ENCODE measurements around the gene TENT5D.
"Not testable (repeated sequence)": the region's sequence is repeated elsewhere in the genome, so short reads cannot be mapped to it uniquely, and the experiment has no call there.

The TENT5D gene

DNA sequence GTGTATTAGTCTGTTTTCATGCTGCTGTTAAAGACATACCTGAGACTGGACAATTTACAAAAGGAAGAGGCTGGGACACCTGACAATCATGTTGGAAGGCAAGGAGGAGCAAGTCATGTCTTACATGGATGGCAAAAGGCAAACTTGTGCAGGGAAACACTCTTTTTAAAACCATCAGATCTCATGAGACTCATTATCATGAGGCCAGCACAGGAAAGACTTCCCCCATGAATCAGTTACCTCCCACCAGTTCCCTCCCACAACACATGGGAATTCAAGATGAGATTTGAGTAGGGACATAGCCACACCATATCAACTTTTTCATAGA lies 11.2 kb downstream of the TENT5D start:
- no peak for DNase-seq (ENCODE audit: low read depth, low spot score)
- H3K4me3 ChIP-seq (ENCODE audit: low read depth, low read length): no peak overlapping the region
- ChIA-PET POLR2A (no interaction called here), CTCF (no interaction called here)
- TF ChIP-seq, protein P1, sequence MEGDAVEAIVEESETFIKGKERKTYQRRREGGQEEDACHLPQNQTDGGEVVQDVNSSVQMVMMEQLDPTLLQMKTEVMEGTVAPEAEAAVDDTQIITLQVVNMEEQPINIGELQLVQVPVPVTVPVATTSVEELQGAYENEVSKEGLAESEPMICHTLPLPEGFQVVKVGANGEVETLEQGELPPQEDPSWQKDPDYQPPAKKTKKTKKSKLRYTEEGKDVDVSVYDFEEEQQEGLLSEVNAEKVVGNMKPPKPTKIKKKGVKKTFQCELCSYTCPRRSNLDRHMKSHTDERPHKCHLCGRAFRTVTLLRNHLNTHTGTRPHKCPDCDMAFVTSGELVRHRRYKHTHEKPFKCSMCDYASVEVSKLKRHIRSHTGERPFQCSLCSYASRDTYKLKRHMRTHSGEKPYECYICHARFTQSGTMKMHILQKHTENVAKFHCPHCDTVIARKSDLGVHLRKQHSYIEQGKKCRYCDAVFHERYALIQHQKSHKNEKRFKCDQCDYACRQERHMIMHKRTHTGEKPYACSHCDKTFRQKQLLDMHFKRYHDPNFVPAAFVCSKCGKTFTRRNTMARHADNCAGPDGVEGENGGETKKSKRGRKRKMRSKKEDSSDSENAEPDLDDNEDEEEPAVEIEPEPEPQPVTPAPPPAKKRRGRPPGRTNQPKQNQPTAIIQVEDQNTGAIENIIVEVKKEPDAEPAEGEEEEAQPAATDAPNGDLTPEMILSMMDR (IDR thresholded peaks at IDR 0.05; ENCODE audit: insufficient read depth, low read length, missing control alignments): no peak

DNA sequence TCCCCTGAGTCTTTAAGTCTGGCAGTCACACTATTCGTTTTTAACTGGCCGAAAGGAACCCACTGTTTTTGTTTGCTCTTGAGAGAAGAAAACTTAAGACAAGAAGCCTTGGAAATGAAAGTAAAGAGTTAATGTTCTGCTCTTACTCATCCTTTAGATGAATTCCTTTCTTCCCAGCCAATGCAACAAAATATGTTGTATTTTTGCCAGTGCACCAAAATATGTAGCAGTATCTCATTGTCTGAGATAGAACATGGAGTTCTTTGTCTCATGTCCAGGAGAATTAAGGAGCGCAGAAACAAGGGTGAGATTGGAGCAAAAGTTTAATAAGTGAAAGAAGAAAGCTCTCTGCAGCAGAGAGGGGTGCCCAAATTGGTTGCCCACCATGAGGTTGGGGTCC lies 12.2 kb downstream of the TENT5D start:
- TF ChIP-seq, protein P1 (IDR thresholded peaks at IDR 0.05; ENCODE audit: insufficient read depth, low read length, missing control alignments): no peak
- H3K4me3 ChIP-seq (ENCODE audit: low read depth, low read length): no peak overlapping the region
- POLR2A ChIA-PET: no interaction called here
- no peak for DNase-seq (ENCODE audit: low read depth, low spot score)
- CTCF ChIA-PET: no interaction called here

DNA sequence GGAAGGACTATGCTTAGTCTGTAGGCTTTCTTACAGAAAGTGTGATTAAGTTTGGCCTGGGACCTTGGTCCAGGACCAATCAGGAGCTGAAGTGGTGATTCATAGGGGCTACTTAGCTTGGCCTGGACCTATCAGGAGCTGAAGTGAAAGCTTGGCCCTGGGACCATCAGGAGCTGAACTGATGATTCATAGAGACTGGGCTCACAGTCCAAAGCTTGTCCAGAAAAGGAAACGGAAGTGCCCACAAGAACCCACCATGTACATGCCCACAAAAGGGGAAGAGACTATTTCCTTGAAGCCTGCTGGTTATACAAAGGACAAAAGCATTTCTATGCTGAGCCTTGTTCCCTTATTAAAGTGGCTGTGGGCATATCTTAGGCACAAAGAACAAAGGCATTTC lies 12.6 kb downstream of the TENT5D start:
- no peak for DNase-seq (ENCODE audit: low read depth, low spot score)
- ChIA-PET POLR2A (no interaction called here), CTCF (no interaction called here)
- TF ChIP-seq, protein P1 (IDR thresholded peaks at IDR 0.05; ENCODE audit: insufficient read depth, low read length, missing control alignments): no peak
- no peak overlapping the region for H3K4me3 ChIP-seq (ENCODE audit: low read depth, low read length)

DNA sequence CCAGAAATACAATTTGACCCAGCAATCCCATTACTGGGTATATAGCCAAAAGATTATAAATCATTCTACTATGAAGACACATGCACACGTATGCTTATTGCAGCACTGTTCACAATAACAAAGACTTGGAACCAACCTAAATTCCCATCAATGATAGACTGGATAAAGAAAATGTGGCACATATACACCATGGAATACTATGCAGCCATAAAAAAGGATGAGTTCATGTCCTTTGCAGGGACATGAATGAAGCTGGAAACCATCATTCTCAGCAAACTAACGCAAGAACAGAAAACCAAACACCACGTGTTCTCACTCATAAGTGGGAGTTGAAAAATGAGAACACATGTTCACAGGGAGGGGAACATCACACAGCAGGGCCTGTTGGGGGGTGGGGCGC lies 47.9 kb downstream of the TENT5D start:
- DNase-seq (ENCODE audit: low read depth, low spot score); POLR2A ChIA-PET; CTCF ChIA-PET; H3K4me3 ChIP-seq (ENCODE audit: low read depth, low read length): not testable (repeated sequence)

DNA sequence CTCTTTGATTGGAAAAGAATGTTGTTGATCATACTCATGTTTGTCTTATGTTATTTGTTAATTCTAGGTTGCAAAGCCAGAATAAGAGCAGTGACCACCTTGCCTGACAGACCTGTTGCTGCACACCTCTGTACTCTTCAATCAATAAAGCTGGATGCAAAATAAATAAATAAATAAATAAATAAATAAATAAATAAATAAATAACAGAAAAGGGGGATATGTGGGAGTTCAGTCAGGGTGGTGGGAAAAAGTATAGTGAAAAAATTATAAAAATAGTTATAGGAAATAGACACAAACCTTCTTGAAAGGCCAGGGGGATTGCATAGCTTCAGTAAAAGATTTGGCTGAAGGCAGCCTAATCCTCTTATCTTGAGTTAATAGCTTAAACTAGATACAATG lies 51.3 kb downstream of the TENT5D start:
- DNase-seq (ENCODE audit: low read depth, low spot score): no peak
- TF ChIP-seq, protein P1 (IDR thresholded peaks at IDR 0.05; ENCODE audit: insufficient read depth, low read length, missing control alignments): no peak
- ChIA-PET CTCF (no interaction called here), POLR2A (no interaction called here)
- no peak overlapping the region for H3K4me3 ChIP-seq (ENCODE audit: low read depth, low read length)

DNA sequence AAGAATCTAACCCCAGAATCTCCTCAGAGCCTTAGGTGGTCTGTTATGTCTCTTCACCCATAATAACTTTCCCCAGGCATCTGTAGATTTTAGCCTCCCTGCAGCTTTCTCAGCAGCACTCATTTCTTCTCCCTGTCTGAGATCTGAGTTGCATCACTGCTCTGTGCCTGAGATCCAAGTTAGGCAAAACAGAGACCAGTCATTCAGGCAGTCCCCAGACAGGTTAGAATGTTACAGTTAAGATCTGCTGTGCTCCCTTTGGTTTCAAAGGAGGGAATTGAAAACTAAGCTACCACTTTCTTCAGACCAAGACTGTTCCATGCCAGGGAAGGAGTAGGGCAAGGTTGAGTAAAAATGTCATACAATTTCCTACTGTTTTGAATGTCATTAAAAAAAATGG lies 65.3 kb downstream of the TENT5D start:
- TF ChIP-seq, protein P1 (IDR thresholded peaks at IDR 0.05; ENCODE audit: insufficient read depth, low read length, missing control alignments): no peak
- no peak overlapping the region for H3K4me3 ChIP-seq (ENCODE audit: low read depth, low read length)
- ChIA-PET POLR2A (no interaction called here), CTCF (no interaction called here)
- DNase-seq (ENCODE audit: low read depth, low spot score): no peak

DNA sequence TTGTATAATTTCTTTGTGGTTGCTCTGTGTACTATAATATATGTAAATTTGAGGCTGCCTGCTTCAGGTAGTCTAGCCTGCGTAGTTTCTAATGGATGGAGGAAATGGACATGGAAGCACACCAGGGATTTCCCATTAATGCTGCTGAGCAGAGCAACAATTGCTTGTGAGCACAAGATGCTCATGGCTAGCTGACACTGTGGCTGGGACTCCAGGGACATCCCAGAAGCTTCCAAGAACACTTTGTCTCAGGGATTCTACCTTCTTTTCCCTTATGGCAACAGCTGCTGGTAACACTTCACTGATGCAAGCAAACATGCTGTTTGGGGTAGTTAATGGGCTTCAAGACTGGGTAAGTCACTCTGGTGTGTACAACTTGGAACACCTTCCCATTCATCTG lies 66.1 kb downstream of the TENT5D start:
- ChIA-PET POLR2A (no interaction called here), CTCF (no interaction called here)
- no peak for DNase-seq (ENCODE audit: low read depth, low spot score)
- TF ChIP-seq, protein P1 (IDR thresholded peaks at IDR 0.05; ENCODE audit: insufficient read depth, low read length, missing control alignments): no peak
- no peak overlapping the region for H3K4me3 ChIP-seq (ENCODE audit: low read depth, low read length)

All from AG04449 (cell line).